SJSA1 (cell line): Measurements from ENCODE around the gene CLCNKA. TPM values are rescaled to one million over a fixed set of nuclear protein-coding genes. Genes with fewer than 3 reads are reported as not detected.
A peak's percentile ranks its signal among the peaks of the same experiment; 100 is the strongest.

ENCODE experiments used
- DNase-seq, 2 experiments: peaks; one replicate each; pipeline ENCODE4 v3.0.0-alpha.2; 2015 to 2020; ENCODE audit warnings: low spot score in 2 of 2, low read depth in 1 of 2
- H3K27ac ChIP-seq: fragments of 250-450 bp; sonication (Bioruptor Pico); 2 replicates; pipeline ENCODE4 v1.5.1; 2020; ENCODE audit warnings: mild to moderate bottlenecking, moderate library complexity
- H3K27me3 ChIP-seq: fragments of 250-450 bp; sonication (Bioruptor Pico); replicated peaks from 2 replicates; pipeline ENCODE4 v1.5.1; 2020; ENCODE audit warnings: mild to moderate bottlenecking, moderate library complexity
- H3K36me3 ChIP-seq: fragments of 250-450 bp; sonication (Bioruptor Pico); 2 replicates; pipeline ENCODE4 v1.5.1; 2020; ENCODE audit warnings: mild to moderate bottlenecking
- H3K4me1 ChIP-seq: fragments of 250-450 bp; sonication (Bioruptor Pico); replicated peaks from 2 replicates; pipeline ENCODE4 v1.6.1; 2021; ENCODE audit warnings: mild to moderate bottlenecking
- H3K4me3 ChIP-seq: fragments of 250-450 bp; sonication (Bioruptor Pico); 2 replicates; pipeline ENCODE4 v1.5.1; 2020; ENCODE audit warnings: mild to moderate bottlenecking
- H3K9me3 ChIP-seq: fragments of 250-450 bp; sonication (Bioruptor Pico); replicated peaks from 2 replicates; pipeline ENCODE4 v1.5.1; 2020; ENCODE audit warnings: mild to moderate bottlenecking
- total RNA-seq: library from RNA; depleted of rRNA; stranded (reverse); fragments of >200 nt; shearing (Covaris generic); gene quantifications from 2 replicates; pipeline ENCODE4 v1.2.3, GENCODE V29; 2014

CLCNKA gene
- total RNA-seq, 1 experiment from 2014 or later, result not detected

DNA sequence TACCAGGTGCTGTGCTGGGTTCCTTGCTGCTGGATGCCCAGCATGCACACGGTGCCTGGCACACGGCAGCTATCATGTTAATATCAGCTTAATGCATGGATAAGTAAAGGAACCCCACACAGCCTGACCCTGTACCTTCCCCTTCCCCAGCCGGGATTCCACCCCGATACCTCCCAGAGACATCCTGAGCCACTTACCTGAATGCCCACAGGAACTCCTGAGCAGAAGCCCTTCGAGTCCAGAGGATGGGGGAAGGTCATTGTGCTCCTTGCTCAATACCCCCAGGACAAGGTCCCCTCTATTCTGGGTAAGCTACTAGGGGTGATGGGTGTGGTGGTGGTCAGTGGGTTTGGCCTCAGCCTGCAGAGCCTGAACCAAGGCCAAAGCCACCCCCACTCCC is 50.3 kb downstream of the CLCNKA start:
- H3K36me3 ChIP-seq, result no peaks in the 10 kb centered on the region
- no peaks in the 10 kb centered on the region for H3K9me3 ChIP-seq
- H3K4me1 ChIP-seq, result peaks cover 29% of the 10 kb centered on the region
- DNase-seq, result no peak
- no peak overlapping the region for H3K4me3 ChIP-seq
- H3K27me3 ChIP-seq, result no peaks in the 10 kb centered on the region; the same call in 1 of the 2 replicates
- H3K27ac ChIP-seq, result no peak overlapping the region

DNA sequence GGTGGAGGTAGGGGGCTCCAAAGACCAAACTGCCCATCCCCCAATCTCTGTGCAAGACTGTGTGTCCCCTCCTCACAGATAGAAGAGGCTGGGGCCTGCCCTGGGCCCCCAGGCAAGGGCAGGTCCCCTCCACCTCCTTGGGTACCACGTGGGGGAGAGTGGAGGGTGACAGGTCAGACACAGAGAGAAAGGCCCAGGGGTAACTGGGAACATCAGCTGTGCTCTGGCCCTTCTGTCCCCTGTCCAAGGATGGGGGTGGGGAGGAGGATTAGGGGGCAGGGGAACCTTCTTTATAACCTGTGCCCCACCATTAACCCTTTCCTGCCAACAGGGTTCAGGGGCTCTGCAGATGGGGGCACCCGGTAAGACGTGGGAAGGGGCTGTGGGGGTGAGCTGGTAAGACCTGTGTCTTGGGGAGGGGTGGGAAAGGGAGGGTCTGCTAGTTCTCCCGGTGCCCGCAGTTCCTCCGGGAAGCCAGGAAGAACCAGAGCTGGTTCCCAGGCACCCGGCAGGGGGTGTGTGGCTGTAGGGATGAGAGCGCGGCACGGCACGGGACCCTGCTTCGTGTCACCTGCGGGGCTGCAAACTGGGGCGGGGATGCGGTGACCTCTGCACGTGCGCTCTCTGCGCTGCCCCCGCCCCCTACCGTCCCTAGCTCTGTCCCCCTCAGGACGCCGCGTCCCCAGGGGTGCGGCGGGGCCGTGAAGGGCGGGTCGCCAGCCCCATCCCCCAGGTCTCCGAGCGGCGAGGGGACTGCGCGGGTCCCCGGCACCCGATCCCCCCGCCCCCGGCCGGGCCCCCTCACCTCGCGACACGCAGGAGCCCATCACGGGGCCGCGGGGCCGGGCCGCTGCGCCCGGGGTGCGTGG is 51.0 kb downstream of the CLCNKA start:
- peak overlapping the region; percentile 42 for H3K4me3 ChIP-seq
- H3K36me3 ChIP-seq, result no peaks in the 10 kb centered on the region
- no peak overlapping the region for H3K27ac ChIP-seq
- no peaks in the 10 kb centered on the region for H3K9me3 ChIP-seq
- H3K4me1 ChIP-seq, result peaks cover 29% of the 10 kb centered on the region
- no peaks in the 10 kb centered on the region; the same call in 1 of the 2 replicates for H3K27me3 ChIP-seq
- DNase-seq, result no peak

DNA sequence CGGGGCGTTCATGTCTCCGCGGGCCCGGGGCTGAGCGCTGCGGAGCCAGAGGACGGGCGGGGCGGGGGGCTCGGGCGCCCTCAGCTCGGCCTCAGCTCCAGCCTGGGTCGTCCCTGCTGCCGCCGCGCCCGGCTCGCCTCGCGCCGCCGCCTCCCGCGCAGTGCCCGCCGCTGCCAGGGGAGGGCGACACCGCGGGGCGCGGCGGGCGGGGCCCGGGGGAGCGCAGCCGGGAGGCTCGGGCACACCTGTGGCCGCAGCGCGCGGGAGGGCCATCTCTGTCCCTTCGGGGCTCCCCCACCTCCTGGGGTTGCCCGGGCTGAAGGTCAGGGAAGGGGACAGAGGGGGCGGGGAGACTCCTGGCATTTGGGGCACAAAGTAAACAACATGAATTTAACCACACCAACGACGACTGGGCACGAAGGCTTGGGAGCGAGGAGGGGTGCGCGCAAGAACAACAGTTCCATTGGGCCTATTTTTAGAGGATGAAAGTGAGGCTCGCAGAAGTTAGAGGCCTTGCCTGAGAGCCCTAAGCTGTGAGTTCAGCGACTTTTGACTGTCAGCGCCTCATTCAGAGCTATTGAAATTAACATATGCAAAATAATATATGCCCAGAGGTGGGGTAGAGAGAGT is 51.8 kb downstream of the CLCNKA start, which contains the start of gene FAM131C:
Gene FAM131C (minus strand): TSS at position 162 of the 630 bp plus-strand sequence. CDS start 209 bp downstream, outside the sequence.
- DNase-seq, result no peak
- Histone ChIP-seq H3K36me3 (no peaks in the 10 kb centered on the region), H3K9me3 (no peaks in the 10 kb centered on the region), H3K27me3 (no peaks in the 10 kb centered on the region; the same call in 1 of the 2 replicates), H3K27ac (no peak within 1 kb of the TSS), H3K4me3 (peak within 1 kb of the TSS; percentile 42), H3K4me1 (peaks cover 29% of the 10 kb centered on the region)

DNA sequence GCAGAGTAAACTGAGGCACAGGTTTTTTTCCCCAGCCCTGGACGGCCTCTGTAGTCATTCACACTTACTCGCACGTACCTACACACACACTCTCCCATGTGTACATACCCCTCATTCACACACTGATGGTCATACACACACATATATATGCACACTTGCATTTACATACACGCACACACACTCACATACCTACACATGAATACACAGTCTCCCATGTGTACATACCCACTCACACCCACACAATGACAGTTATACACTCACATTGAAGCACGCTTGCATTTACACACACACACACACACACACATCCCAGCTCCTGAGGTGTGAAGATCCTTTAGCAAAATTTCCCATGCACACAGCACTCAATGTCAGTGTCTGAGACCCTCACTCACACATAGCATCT is 52.4 kb downstream of the CLCNKA start:
- no peaks in the 10 kb centered on the region for H3K36me3 ChIP-seq
- H3K27me3 ChIP-seq, result no peaks in the 10 kb centered on the region; the same call in 1 of the 2 replicates
- H3K4me1 ChIP-seq, result peaks cover 34% of the 10 kb centered on the region
- H3K9me3 ChIP-seq, result no peaks in the 10 kb centered on the region
- no peak overlapping the region for H3K4me3 ChIP-seq
- H3K27ac ChIP-seq, result no peak overlapping the region
- DNase-seq, result no peak

DNA sequence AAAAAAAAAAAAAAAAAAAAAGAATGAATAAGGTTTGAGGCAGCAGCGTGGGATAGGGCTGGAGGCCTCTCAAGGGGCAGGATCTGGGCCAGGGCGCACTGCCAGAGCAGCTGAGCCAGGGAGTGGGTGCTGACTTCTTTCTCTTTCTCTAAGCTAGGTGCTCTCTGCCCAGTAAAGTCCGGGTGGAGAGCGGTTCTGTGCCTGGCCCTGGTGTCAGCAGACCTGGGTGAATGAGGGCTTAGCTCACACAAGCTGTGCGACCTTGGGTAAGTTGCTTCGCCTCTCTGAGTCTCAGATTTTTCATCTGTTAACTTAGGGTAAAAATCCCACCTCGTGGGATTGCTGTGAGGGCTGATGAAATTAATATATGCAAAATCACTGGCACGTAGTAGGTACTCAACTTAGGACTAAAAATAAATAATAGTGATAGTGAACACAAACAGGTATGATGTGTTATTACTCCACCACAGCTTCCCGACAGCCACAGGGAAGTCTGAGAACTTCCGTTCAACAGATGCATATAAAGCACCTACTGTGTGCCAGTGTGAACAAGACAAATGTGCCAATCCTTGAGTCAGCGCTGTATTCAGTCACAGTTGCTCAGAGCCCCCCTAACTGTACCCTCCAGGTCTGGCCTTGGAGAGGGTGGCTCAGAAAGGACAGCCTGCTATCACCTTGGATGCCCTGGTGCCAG is 53.6 kb downstream of the CLCNKA start:
- Histone ChIP-seq H3K4me1 (peaks cover 35% of the 10 kb centered on the region), H3K27me3 (no peaks in the 10 kb centered on the region; the same call in 1 of the 2 replicates), H3K9me3 (no peaks in the 10 kb centered on the region), H3K4me3 (no peak overlapping the region), H3K36me3 (no peaks in the 10 kb centered on the region), H3K27ac (peak overlapping the region; percentile 45)
- DNase-seq, result no peak

DNA sequence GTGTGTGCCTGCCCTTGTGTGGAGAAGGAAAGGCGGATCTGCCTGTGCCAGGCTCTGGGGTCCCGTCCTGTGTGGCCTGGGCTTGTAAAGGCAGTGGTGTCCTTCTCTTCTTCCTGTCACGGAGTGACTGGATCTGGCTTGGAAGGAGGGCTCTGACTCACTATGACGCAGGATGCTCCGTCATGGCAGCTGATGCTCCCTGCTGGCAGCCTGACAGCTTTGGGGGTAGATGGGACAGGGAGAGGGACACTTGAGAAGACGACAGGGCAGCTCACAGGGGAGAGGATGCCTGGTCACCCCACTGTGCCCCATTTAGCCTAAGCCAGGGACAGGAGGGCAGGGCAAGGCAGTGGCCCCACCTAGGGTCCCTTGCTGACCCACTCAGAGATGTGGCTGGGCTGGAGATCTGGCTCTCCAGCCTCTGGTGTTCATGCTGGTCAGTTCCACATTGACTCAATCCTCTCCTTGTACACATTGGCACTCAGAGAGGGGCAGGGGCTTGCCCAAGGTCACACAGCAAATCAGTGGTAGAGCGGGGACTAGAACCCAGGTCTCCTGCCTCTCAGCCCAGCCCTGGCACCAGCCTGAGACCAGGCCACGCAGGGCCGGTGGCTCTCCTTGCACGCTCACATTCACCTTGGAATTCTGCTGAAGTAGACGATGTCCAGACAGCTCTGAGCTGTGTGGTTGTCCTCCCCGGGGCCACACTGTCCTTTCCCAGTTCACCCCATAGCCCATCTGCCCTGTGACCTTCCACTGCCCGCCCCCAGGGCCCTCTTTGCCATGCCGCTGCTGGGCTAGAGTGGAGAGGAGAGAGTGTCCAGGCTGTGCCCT is 54.4 kb downstream of the CLCNKA start:
- H3K9me3 ChIP-seq, result no peaks in the 10 kb centered on the region
- H3K4me1 ChIP-seq, result peaks cover 35% of the 10 kb centered on the region
- no peak overlapping the region for H3K4me3 ChIP-seq
- DNase-seq, result peak; percentile 87 to 94
- peak overlapping the region; percentile 45 for H3K27ac ChIP-seq
- no peaks in the 10 kb centered on the region; the same call in 1 of the 2 replicates for H3K27me3 ChIP-seq
- no peaks in the 10 kb centered on the region for H3K36me3 ChIP-seq

DNA sequence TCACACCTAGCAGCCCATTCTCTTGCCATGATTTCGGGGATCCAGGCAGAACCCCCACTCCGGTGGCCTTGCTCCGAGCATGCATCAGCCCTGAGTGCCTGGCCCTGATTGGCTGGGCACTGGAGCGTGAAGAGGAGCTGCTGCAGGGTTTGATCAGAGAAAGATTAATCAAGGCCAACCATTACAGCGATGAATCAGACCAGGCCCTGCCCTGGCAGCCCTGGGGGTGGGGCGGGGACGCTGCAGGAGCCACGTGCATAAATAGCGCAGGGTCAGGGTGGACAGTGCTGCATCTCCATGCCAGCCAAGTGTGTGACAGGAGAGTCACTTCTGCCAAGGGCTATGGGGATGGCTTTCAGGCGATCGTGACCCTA is 55.0 kb downstream of the CLCNKA start:
- Histone ChIP-seq H3K4me3 (no peak overlapping the region), H3K4me1 (peaks cover 35% of the 10 kb centered on the region), H3K27me3 (no peaks in the 10 kb centered on the region; the same call in 1 of the 2 replicates), H3K9me3 (no peaks in the 10 kb centered on the region), H3K36me3 (no peaks in the 10 kb centered on the region), H3K27ac (no peak overlapping the region)
- no peak for DNase-seq

DNA sequence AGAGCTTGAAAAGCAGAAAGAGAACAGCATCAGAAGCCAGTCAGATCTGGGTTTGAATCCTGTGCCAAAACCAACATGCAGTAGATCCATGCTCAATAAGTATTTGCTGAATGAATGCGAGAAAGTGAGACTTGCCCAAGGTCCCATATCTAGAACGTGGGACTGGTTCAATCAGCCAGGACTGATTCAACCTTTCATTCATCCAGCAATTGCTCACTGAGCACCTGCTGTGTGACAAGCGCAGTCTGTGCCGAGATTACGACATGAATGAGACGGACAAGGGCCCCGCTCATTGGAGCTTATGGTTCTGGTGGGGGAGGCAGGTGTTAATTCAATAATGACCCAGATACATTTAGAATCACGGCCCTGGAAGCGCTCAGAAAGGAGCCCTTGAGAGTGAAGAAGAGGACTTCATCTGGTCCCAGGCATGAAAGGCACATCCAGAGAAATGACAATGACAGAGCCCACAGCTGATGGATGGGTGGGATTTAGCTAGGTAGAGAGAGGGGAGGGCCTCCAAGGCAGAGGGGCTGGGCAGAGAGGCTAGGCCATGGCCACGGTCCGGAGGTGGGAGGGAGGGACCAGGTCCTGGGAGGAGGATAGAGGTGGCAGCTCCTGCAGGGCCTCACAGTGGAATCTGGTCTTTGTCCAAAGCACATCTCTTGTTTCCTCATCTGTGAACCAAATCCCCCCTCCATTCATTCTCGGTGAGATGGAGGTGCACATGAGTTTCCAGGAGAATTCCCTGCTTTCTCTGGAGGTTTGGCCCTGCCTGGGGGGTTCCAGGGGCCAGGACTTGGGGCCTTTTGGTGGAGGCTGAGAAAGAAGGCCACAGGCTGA is 55.8 kb downstream of the CLCNKA start:
- H3K36me3 ChIP-seq, result no peaks in the 10 kb centered on the region
- no peaks in the 10 kb centered on the region; the same call in 1 of the 2 replicates for H3K27me3 ChIP-seq
- H3K4me1 ChIP-seq, result peaks cover 35% of the 10 kb centered on the region
- H3K27ac ChIP-seq, result no peak overlapping the region
- no peak for DNase-seq
- no peak overlapping the region for H3K4me3 ChIP-seq
- H3K9me3 ChIP-seq, result no peaks in the 10 kb centered on the region

DNA sequence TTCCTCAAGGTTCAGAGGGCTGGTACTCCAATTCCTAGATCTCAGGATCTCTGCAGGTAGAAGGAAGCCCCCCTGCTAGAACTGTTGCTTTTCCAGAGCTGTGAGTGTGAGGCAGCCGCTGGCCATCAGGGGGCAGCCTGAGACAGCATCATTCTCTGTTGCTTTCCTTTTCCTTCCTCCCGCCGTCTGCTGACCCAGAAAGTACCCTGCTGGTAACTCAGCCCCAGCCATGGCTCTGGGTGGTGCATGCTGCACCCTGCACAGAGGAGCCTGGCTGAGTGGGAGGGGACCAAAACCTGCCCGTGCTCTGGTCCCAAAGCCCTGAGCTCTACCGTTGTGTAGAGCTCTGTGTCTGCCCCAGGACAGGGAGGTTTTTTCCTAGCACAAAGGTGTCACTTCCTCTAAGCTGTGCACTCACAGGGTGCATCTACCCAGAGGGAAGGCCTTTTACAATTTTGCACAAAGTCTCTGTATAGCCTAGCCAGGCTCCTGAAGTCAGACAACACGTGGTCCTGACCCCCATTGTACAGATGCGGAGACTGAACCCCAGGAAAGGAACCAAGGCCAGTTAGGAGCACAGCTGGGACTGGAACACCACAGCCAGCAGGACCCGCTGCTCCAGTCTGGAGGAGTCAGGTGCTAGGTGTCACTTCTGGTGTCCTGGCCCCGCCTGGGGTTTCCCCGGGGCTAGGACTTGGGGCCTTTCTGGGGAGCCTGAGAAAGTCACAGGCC is 57.3 kb downstream of the CLCNKA start:
- Histone ChIP-seq H3K9me3 (no peaks in the 10 kb centered on the region), H3K4me3 (no peak overlapping the region), H3K36me3 (no peaks in the 10 kb centered on the region), H3K27ac (no peak overlapping the region), H3K4me1 (peaks cover 24% of the 10 kb centered on the region), H3K27me3 (no peaks in the 10 kb centered on the region)
- DNase-seq, result peak; percentile 81

DNA sequence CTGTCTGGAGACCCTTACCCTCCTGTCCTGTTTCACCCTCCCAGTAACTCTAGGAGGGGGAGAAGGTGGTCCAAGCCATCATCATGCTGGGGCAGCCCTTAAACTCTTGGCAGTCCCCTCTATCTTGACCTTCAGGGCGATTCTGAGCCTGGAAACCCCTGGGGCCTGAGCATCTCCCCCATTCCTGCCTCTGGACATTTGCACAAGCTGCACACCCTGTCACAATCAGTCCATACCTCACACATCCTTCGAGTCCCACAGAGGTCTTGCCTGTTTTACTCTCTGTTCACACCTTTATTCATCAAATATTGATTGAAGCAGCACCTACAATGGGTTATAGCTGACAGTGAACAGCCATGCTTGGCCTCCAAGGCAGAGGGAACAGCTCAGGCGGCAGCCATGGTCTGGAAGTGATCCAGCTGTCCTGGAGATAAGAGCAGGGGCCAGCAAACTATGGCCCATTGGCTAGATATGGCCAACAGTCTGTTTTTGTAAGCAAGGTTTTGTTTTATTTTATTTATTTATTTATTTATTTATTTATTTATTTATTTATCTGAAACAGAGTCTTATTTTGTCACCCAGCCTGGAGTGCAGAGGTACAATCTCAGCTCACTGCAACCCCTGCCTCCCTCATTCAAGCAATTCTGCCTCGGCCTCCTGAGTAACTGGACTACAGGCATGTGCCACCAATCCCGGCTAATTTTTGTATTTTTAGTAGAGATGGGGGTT is 58.8 kb downstream of the CLCNKA start:
- Histone ChIP-seq H3K4me3 (no peak overlapping the region), H3K4me1 (peaks cover 20% of the 10 kb centered on the region), H3K9me3 (no peaks in the 10 kb centered on the region), H3K27ac (no peak overlapping the region), H3K27me3 (no peaks in the 10 kb centered on the region), H3K36me3 (no peaks in the 10 kb centered on the region)
- no peak for DNase-seq

DNA sequence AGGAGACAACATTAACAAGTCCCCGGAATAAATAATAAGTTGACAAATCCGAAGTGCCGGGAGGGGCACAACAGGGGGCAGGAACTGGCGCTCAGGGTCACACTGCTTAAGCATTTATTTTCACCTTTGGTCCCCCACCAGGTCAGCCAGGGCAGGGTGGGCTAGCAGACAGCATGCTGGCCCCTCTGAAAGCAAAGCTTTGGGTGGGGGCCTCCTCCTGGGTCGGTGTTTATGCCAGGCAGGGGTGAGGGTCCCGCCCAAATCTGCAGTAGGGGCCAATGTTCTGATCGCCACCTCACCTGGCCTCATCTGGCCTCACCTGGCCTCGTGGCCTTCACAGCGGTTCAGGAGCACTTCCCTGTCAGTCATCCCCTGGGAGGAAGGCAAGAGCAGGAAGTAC is 59.8 kb downstream of the CLCNKA start:
- Histone ChIP-seq H3K9me3 (no peaks in the 10 kb centered on the region), H3K36me3 (no peaks in the 10 kb centered on the region), H3K27me3 (no peaks in the 10 kb centered on the region), H3K27ac (no peak overlapping the region), H3K4me1 (peaks cover 9% of the 10 kb centered on the region), H3K4me3 (no peak overlapping the region)
- DNase-seq, result no peak
